Choroid plexus epithelial cell (primary cell): Measurements from ENCODE around the gene CLEC12A.

Experiments
- DNase-seq: peaks from one replicate; pipeline ENCODE4 v3.0.0-alpha.2; 2010; ENCODE audit warnings: low read depth
- H3K4me3 ChIP-seq: 2 replicates; pipeline ENCODE4 v1.5.1; 2011; ENCODE audit warnings: low read depth, mild to moderate bottlenecking, control low read depth, low read length, moderate library complexity
- CTCF ChIP-seq: conservative IDR thresholded peaks from 2 replicates; pipeline ENCODE4 v1.5.1; 2011; ENCODE audit warnings: low read depth, mild to moderate bottlenecking, control low read depth, inconsistent platforms, low read length, moderate library complexity

The CLEC12A gene

GRCh38 chr12:10031771-10032175, 60.6 kb downstream of the CLEC12A start:
- no peak for TF ChIP-seq CTCF
- DNase-seq, result peak; percentile 79
- no peak overlapping the region for H3K4me3 ChIP-seq

GRCh38 chr12:10033783-10034545, 62.8 kb downstream of the CLEC12A start:
- H3K4me3 ChIP-seq, result no peak overlapping the region
- peak; percentile 51 for DNase-seq
- peak; percentile 54 for TF ChIP-seq CTCF
